Measurements from ENCODE around the gene NCKAP5. TPM values are rescaled to one million over a fixed set of nuclear protein-coding genes. Genes with fewer than 3 reads are reported as not detected.

Gene NCKAP5
- total RNA-seq, 1 donor from 2014 or later, result 0.55 TPM

GRCh38 chr2:133422931-133423351 is 145.3 kb downstream of the NCKAP5 start:
- peak; percentile 100 for DNase-seq (ENCODE audit: low read depth)

- peak; percentile 92 for DNase-seq (ENCODE audit: low read depth)
These were observed 146.5 kb downstream of the NCKAP5 start for GRCh38 chr2:133421516-133422324.

- DNase-seq (ENCODE audit: low read depth), result no peak
These were observed 147.5 kb downstream of the NCKAP5 start for GRCh38 chr2:133420788-133421187.

- DNase-seq (ENCODE audit: low read depth), result peak; percentile 41
These were observed 149.6 kb downstream of the NCKAP5 start for GRCh38 chr2:133418671-133419070.

GRCh38 chr2:133418021-133418420 is 150.2 kb downstream of the NCKAP5 start:
- DNase-seq (ENCODE audit: low read depth), result peak; percentile 85

- DNase-seq (ENCODE audit: low read depth), result peak; percentile 37
These were observed 150.8 kb downstream of the NCKAP5 start for GRCh38 chr2:133417415-133417814.

GRCh38 chr2:133416736-133417135 is 151.5 kb downstream of the NCKAP5 start:
- no peak for DNase-seq (ENCODE audit: low read depth)

GRCh38 chr2:133416146-133416545 is 152.1 kb downstream of the NCKAP5 start:
- no peak for DNase-seq (ENCODE audit: low read depth)

GRCh38 chr2:133415210-133415876 is 152.9 kb downstream of the NCKAP5 start:
- no peak for DNase-seq (ENCODE audit: low read depth)

GRCh38 chr2:133414486-133415209 is 153.6 kb downstream of the NCKAP5 start:
- no peak for DNase-seq (ENCODE audit: low read depth)

GRCh38 chr2:133413863-133414262 is 154.4 kb downstream of the NCKAP5 start:
- DNase-seq (ENCODE audit: low read depth), result no peak

GRCh38 chr2:133412694-133413093 is 155.6 kb downstream of the NCKAP5 start:
- no peak for DNase-seq (ENCODE audit: low read depth)

GRCh38 chr2:133411857-133412256 is 156.4 kb downstream of the NCKAP5 start:
- no peak for DNase-seq (ENCODE audit: low read depth)

GRCh38 chr2:133411101-133411500 is 157.2 kb downstream of the NCKAP5 start:
- DNase-seq (ENCODE audit: low read depth), result no peak

GRCh38 chr2:133409581-133410285 is 158.5 kb downstream of the NCKAP5 start:
- peak; percentile 80 for DNase-seq (ENCODE audit: low read depth)

GRCh38 chr2:133408671-133409070 is 159.6 kb downstream of the NCKAP5 start:
- no peak for DNase-seq (ENCODE audit: low read depth)

- no peak for DNase-seq (ENCODE audit: low read depth)
These were observed 160.9 kb downstream of the NCKAP5 start for GRCh38 chr2:133407341-133407740.

GRCh38 chr2:133405252-133405651 is 163.0 kb downstream of the NCKAP5 start:
- no peak for DNase-seq (ENCODE audit: low read depth)

GRCh38 chr2:133400411-133400810 is 167.9 kb downstream of the NCKAP5 start:
- DNase-seq (ENCODE audit: low read depth), result no peak

GRCh38 chr2:133393895-133394294 is 174.4 kb downstream of the NCKAP5 start:
- no peak for DNase-seq (ENCODE audit: low read depth)

- peak; percentile 49 for DNase-seq (ENCODE audit: low read depth)
These were observed 178.1 kb downstream of the NCKAP5 start for GRCh38 chr2:133390156-133390555.

GRCh38 chr2:133389569-133389968 is 178.7 kb downstream of the NCKAP5 start:
- no peak for DNase-seq (ENCODE audit: low read depth)
